SU-DHL-6 (cell line): ENCODE results near the gene TLCD5.

Source experiments
- H2AFZ ChIP-seq: fragments of 200-600 bp; sonication (generic); 2 replicates; pipeline ENCODE4 v1.6.1; 2014; ENCODE audit warnings: low read depth, mild to moderate bottlenecking, moderate library complexity, mixed read lengths, antibody characterized with exemption, low read length; ENCODE audit not compliant: severe bottlenecking
- H3F3A ChIP-seq: fragments of 200-600 bp; shearing (Covaris generic); 2 replicates; pipeline ENCODE4 v1.6.0; 2016; ENCODE audit warnings: antibody characterized with exemption, mild to moderate bottlenecking; ENCODE audit not compliant: insufficient read depth
- H3K27ac ChIP-seq: fragments of 200-600 bp; sonication (generic); 2 replicates; pipeline ENCODE4 v1.5.1; 2016; ENCODE audit warnings: low read depth, mild to moderate bottlenecking, low read length, moderate library complexity, mixed read lengths
- H3K27me3 ChIP-seq: fragments of 200-600 bp; sonication (generic), shearing (Covaris generic); 2 replicates; pipeline ENCODE4 v1.6.0; 2014; ENCODE audit warnings: mild to moderate bottlenecking, low read length
- H3K36me3 ChIP-seq: fragments of 200-600 bp; sonication (generic); 2 replicates; pipeline ENCODE4 v1.6.1; 2014; ENCODE audit warnings: mild to moderate bottlenecking, low read length, mixed read lengths
- H3K4me2 ChIP-seq: fragments of 300-600, 200-600 bp; shearing (Covaris generic), sonication (generic); 2 replicates; pipeline ENCODE4 v1.6.0; 2014; ENCODE audit warnings: low read length, low read depth, mild to moderate bottlenecking; ENCODE audit not compliant: poor library complexity, severe bottlenecking
- H3K4me3 ChIP-seq: fragments of 200-600 bp; sonication (generic); 2 replicates; pipeline ENCODE4 v1.5.1; 2014; ENCODE audit warnings: antibody characterized with exemption, low read length, mild to moderate bottlenecking, mixed read lengths; ENCODE audit not compliant: insufficient read depth, poor library complexity, severe bottlenecking
- H3K79me2 ChIP-seq: fragments of 200-600 bp; sonication (generic); 2 replicates; pipeline ENCODE4 v1.6.1; 2014; ENCODE audit warnings: mild to moderate bottlenecking, low read length, moderate library complexity; ENCODE audit not compliant: insufficient read depth
- H3K9ac ChIP-seq: fragments of 200-600 bp; sonication (generic); 2 replicates; pipeline ENCODE4 v1.7.0; 2014; ENCODE audit warnings: mild to moderate bottlenecking, low read length
- H3K9me2 ChIP-seq: fragments of 200-600 bp; sonication (generic); replicated peaks from 2 replicates; pipeline ENCODE4 v1.6.1; 2014; ENCODE audit warnings: low read length; ENCODE audit not compliant: insufficient read depth
- H3K9me3 ChIP-seq: fragments of 200-600 bp; sonication (generic); 2 replicates; pipeline ENCODE4 v1.6.1; 2014; ENCODE audit warnings: low read length, mixed read lengths; ENCODE audit not compliant: insufficient read depth
- H4K20me1 ChIP-seq: fragments of 200-600 bp; sonication (generic); 2 replicates; pipeline ENCODE4 v1.6.1; 2014; ENCODE audit warnings: low read depth, mild to moderate bottlenecking, antibody characterized with exemption, low read length, moderate library complexity, mixed read lengths
- EZH2phosphoT487 ChIP-seq: fragments of 200-600 bp; sonication (generic), shearing (Covaris generic); conservative IDR thresholded peaks from 2 replicates; pipeline ENCODE4 v1.6.1; 2018; ENCODE audit warnings: mild to moderate bottlenecking, antibody characterized with exemption, low read length, moderate library complexity, mixed read lengths
- TF ChIP-seq, protein P1 (sequence below): fragments of 200-600 bp; sonication (generic); IDR thresholded peaks from one replicate; pipeline ENCODE4 v1.5.1; 2017; ENCODE audit warnings: antibody characterized with exemption, mild to moderate bottlenecking, low read length, moderate library complexity; ENCODE audit not compliant: insufficient read depth, poor library complexity, severe bottlenecking

TLCD5 gene

DNA sequence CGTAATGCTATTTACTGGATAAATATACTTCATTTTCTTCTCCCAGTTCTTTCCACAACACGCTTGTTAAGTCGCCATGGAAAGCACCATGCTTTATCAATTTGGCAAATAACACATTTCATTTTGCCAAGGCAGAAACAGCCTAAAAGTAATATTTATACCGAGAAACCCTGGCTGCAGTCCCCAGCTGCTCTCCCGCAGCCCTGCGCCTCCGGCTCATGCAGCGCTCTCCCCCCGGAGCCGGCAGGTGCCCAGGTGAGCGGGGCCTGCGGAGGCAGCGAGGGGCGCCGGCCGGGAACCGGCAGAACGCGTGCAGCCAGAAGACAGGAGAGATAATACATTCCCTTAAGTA is 10.4 kb downstream of the TLCD5 start:
- Histone ChIP-seq H3K4me2 (peak overlapping the region; percentile 96), H2AFZ (peak overlapping the region; percentile 90), H3F3A (peaks cover 16% of the 10 kb centered on the region), H3K27me3 (no peaks in the 10 kb centered on the region), H4K20me1 (peaks cover 24% of the 10 kb centered on the region), H3K36me3 (no peaks in the 10 kb centered on the region), H3K9ac (peak overlapping the region; percentile 70), H3K27ac (peak overlapping the region; percentile 2), H3K9me3 (no peaks in the 10 kb centered on the region), H3K9me2 (no peaks in the 10 kb centered on the region), H3K79me2 (no peaks in the 10 kb centered on the region), H3K4me3 (peak overlapping the region; percentile 88)
- TF ChIP-seq EZH2phosphoT487, result no peak
- TF ChIP-seq, protein P1, sequence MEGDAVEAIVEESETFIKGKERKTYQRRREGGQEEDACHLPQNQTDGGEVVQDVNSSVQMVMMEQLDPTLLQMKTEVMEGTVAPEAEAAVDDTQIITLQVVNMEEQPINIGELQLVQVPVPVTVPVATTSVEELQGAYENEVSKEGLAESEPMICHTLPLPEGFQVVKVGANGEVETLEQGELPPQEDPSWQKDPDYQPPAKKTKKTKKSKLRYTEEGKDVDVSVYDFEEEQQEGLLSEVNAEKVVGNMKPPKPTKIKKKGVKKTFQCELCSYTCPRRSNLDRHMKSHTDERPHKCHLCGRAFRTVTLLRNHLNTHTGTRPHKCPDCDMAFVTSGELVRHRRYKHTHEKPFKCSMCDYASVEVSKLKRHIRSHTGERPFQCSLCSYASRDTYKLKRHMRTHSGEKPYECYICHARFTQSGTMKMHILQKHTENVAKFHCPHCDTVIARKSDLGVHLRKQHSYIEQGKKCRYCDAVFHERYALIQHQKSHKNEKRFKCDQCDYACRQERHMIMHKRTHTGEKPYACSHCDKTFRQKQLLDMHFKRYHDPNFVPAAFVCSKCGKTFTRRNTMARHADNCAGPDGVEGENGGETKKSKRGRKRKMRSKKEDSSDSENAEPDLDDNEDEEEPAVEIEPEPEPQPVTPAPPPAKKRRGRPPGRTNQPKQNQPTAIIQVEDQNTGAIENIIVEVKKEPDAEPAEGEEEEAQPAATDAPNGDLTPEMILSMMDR, result no peak

DNA sequence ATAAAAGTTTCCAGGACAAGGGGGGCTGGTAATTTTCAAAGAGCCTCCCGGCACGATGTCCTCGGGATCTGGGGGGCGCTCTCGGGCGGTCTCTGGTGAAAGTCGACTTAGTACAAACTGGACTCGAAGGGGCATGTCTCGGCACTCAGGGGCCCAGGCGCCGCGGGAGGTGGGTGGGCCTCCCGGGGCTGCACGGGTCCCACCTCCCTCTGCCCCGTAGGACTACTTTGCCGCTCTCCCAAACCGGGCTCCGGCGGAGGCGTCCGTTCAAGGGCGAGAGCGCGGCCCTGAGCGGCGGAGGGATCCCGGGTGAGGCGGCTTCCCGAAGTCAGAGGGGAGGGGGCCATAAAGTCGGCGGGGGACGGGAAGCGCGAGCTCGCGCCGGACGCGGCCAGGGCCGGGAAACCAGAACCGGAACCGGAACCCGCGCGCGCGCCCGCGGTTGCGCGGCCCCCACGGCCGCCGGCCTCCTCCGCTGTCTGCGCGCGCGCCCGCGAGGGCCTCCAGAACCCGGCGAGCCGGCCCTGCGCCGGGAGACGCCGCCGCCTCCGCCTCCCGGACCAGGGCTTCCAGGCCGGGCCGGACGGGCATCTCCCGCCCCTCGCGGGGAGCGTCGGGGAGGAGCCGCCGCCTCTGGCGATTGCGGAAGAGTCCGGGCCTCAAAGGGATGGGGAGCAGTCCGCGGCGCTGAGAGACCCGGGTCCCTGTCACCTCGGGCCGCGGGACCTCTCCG is 11.0 kb downstream of the TLCD5 start, which contains the start of gene ARHGEF12:
TSS of gene ARHGEF12 (plus strand) at position 506 of the 733 bp plus-strand sequence. CDS start 831 bp downstream, outside the sequence.
- Histone ChIP-seq H4K20me1 (peaks cover 24% of the 10 kb centered on the region), H2AFZ (peak within 1 kb of the TSS; percentile 91), H3K4me2 (peak within 1 kb of the TSS; percentile 96), H3K27ac (peak within 1 kb of the TSS; percentile 2), H3K4me3 (peak within 1 kb of the TSS; percentile 88), H3K79me2 (no peaks in the 10 kb centered on the region), H3K9ac (peak within 1 kb of the TSS; percentile 70), H3K36me3 (no peaks in the 10 kb centered on the region), H3K9me3 (no peaks in the 10 kb centered on the region), H3K27me3 (no peaks in the 10 kb centered on the region), H3F3A (peaks cover 16% of the 10 kb centered on the region), H3K9me2 (no peaks in the 10 kb centered on the region)
- no peak for TF ChIP-seq EZH2phosphoT487
- TF ChIP-seq, protein P1, result peak; percentile 89

DNA sequence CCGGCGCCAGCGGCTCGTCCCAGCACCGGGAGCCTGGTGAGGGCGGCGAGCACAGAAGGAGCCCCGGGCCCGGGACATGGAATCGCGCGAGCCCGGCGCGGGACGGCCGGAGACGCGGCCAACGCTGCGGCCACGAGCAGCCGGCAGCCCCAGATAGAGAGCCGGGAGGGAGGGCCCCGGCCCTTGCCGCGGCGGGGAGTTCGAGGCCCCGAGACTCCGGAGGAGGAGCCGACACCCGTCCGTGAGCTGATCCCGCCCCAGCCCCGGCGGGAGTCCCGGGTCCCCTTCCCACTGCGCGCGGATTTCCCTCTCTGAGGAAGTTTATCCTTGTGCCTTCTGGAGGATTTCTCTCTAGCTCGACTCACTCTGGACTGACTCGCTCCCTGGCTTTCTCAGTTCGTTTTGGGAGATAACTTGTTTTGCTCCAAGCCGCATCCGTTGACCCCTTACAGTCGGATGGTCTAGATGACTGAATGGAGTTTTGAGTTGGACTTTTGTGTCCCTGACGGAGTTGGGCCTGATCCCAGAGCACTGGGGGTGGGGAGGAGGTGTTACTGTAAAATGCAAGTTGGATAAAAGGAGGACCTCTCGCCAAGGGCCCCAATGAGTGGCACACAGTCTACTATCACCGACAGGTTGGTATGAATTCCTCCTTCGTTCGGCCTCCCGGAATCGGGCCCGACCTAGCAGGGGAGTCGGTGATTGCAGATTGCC is 11.7 kb downstream of the TLCD5 start:
- peak overlapping the region; percentile 91 for H2AFZ ChIP-seq
- H3K4me3 ChIP-seq, result peak overlapping the region; percentile 88
- no peaks in the 10 kb centered on the region for H3K9me3 ChIP-seq
- H4K20me1 ChIP-seq, result peaks cover 30% of the 10 kb centered on the region
- H3K9me2 ChIP-seq, result no peaks in the 10 kb centered on the region
- H3K9ac ChIP-seq, result peak overlapping the region; percentile 70
- no peaks in the 10 kb centered on the region for H3K27me3 ChIP-seq
- H3F3A ChIP-seq, result peaks cover 16% of the 10 kb centered on the region
- H3K79me2 ChIP-seq, result no peaks in the 10 kb centered on the region
- H3K36me3 ChIP-seq, result no peaks in the 10 kb centered on the region
- TF ChIP-seq EZH2phosphoT487, result no peak
- TF ChIP-seq, protein P1, result no peak
- H3K27ac ChIP-seq, result no peak overlapping the region
- H3K4me2 ChIP-seq, result peak overlapping the region; percentile 96
